ENCODE results near the gene ARRDC4. TPM values are rescaled to one million over a fixed set of nuclear protein-coding genes. Genes with fewer than 3 reads are reported as not detected.
A peak's percentile ranks its signal among the peaks of the same experiment; 100 is the strongest.

The ARRDC4 gene
- 11.8 TPM for total RNA-seq
- long read RNA-seq, full-length matches to known transcripts: 41 of 46 reads
- long read RNA-seq, partial matches to known transcripts: 1 of 46 reads
- long read RNA-seq, other reads (novel, unspliced or antisense): 4 of 46 reads

- DNase-seq: peak; percentile 100
- H3K4me3 ChIP-seq: peak within 1 kb of the TSS; percentile 87
- TF ChIP-seq CTCF (IDR thresholded peaks at IDR 0.05; ENCODE audit: borderline replicate concordance): no peak
- H3K9me3 ChIP-seq (replicated peaks): no peaks in the 10 kb centered on the region
- H3K4me1 ChIP-seq: peaks cover 42% of the 10 kb centered on the region
- no peaks in the 10 kb centered on the region for H3K27me3 ChIP-seq (ENCODE audit: low read depth)
- peak within 1 kb of the TSS; percentile 92 for H3K27ac ChIP-seq (replicated peaks)
- intact Hi-C loops (cut with micrococcal nuclease): no loop called here
- H3K36me3 ChIP-seq: no peaks in the 10 kb centered on the region
Observed at GRCh38 chr15:97960364-97961066, at the start of gene ARRDC4. ARRDC4 (plus strand) TSS chr15:97960703; CDS start chr15:97960862, 159 bp downstream.

GRCh38 chr15:97914711-97915110, 45.8 kb upstream of the ARRDC4 start:
- no peaks in the 10 kb centered on the region for H3K4me1 ChIP-seq
- intact Hi-C loops (cut with micrococcal nuclease): no loop called here
- no peak overlapping the region for H3K4me3 ChIP-seq
- no peak overlapping the region for H3K27ac ChIP-seq (replicated peaks)
- H3K36me3 ChIP-seq: no peaks in the 10 kb centered on the region
- H3K9me3 ChIP-seq (replicated peaks): no peaks in the 10 kb centered on the region
- H3K27me3 ChIP-seq (ENCODE audit: low read depth): peaks cover 31% of the 10 kb centered on the region
- no peak for TF ChIP-seq CTCF (IDR thresholded peaks at IDR 0.05; ENCODE audit: borderline replicate concordance)
- DNase-seq: no peak

- no peak for TF ChIP-seq CTCF (IDR thresholded peaks at IDR 0.05; ENCODE audit: borderline replicate concordance)
- intact Hi-C loops (cut with micrococcal nuclease): no loop called here
- Histone ChIP-seq H3K4me1 (no peaks in the 10 kb centered on the region), H3K27ac (replicated peaks) (no peak overlapping the region), H3K36me3 (no peaks in the 10 kb centered on the region), H3K27me3 (ENCODE audit: low read depth) (peaks cover 31% of the 10 kb centered on the region), H3K9me3 (replicated peaks) (no peaks in the 10 kb centered on the region), H3K4me3 (no peak overlapping the region)
- DNase-seq: no peak
Observed at GRCh38 chr15:97915261-97915660, 45.2 kb upstream of the ARRDC4 start.

GRCh38 chr15:97921296-97921865, 39.1 kb upstream of the ARRDC4 start:
- DNase-seq: no peak
- Histone ChIP-seq H3K36me3 (no peaks in the 10 kb centered on the region), H3K27me3 (ENCODE audit: low read depth) (peaks cover 7% of the 10 kb centered on the region), H3K4me1 (no peaks in the 10 kb centered on the region), H3K27ac (replicated peaks) (no peak overlapping the region), H3K9me3 (replicated peaks) (peaks cover 41% of the 10 kb centered on the region), H3K4me3 (no peak overlapping the region)
- intact Hi-C loops (cut with micrococcal nuclease): no loop called here
- TF ChIP-seq CTCF (IDR thresholded peaks at IDR 0.05; ENCODE audit: borderline replicate concordance): no peak

GRCh38 chr15:97929456-97930229, 30.9 kb upstream of the ARRDC4 start:
- intact Hi-C loops (cut with micrococcal nuclease): no loop called here
- DNase-seq: no peak
- H3K36me3 ChIP-seq: no peaks in the 10 kb centered on the region

More at GRCh38 chr15:97929456-97930229, 30.9 kb upstream of the ARRDC4 start:
- H3K27me3 ChIP-seq (ENCODE audit: low read depth): no peaks in the 10 kb centered on the region
- H3K4me3 ChIP-seq: no peak overlapping the region
- no peak overlapping the region for H3K27ac ChIP-seq (replicated peaks)
- H3K9me3 ChIP-seq (replicated peaks): peaks cover 29% of the 10 kb centered on the region
- no peaks in the 10 kb centered on the region for H3K4me1 ChIP-seq
- TF ChIP-seq CTCF (IDR thresholded peaks at IDR 0.05; ENCODE audit: borderline replicate concordance): no peak

Measured in left ventricle myocardium inferior (tissue), 1 donor.